ENCODE data around the gene SIRT4. TPM values are rescaled to one million over a fixed set of nuclear protein-coding genes. Genes with fewer than 3 reads are reported as not detected.
A peak's percentile ranks its signal among the peaks of the same experiment; 100 is the strongest.

Gene SIRT4
- total RNA-seq, 1 experiment from 2014 or later: 2.1 TPM

DNA sequence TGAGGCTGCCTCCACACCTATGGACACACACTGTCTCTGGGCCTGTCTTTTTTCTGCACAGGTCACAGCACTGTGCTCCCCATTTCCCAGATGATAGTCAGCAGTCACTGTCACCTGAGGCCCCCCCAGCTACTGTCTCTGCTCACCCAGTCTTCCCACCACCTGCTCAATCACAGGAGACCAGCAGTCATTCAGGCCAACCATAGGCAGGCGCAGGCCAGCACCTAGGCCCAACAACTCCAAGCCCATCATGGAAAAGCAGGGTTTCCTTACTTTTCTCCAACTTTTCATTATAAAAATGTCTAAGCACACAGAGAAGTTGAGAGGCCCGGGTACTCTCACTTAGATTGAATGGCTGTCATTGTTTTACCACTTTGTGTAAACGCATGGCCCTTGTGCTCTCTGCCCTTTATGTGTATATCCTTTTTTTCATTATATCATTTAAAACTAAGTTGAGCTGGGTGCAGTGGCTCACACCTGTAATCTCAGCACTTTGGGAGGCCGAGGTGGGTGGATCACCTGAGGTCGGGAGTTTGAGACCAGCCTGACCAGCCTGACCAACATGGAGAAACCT is 43.7 kb upstream of the SIRT4 start:
- Histone ChIP-seq H3K56ac (ENCODE audit: insufficient read length, low read depth, low read length) (no peak overlapping the region), H2BK15ac (ENCODE audit: low read depth, low read length) (no peak overlapping the region), H2AFZ (ENCODE audit: low read length) (no peak overlapping the region), H3K18ac (ENCODE audit: insufficient read length, low read depth, low read length) (no peak overlapping the region), H3K23ac (ENCODE audit: insufficient read length, low read depth, low read length) (no peak overlapping the region), H3K27ac (ENCODE audit: insufficient read length, low read depth, low read length) (no peak overlapping the region), H3K9ac (ENCODE audit: extremely low read depth, insufficient read length, low read length) (no peak overlapping the region), H3K79me2 (ENCODE audit: insufficient read depth, low read length) (peaks cover 36% of the 10 kb centered on the region; the same call in 1 of the 2 replicates), H2BK12ac (ENCODE audit: insufficient read length, low read depth, low read length) (no peak overlapping the region), H3K23me2 (ENCODE audit: insufficient read length, low read depth, low read length, poor library complexity, severe bottlenecking) (no peaks in the 10 kb centered on the region), H3K4ac (ENCODE audit: low read depth, low read length) (no peak overlapping the region), H3K79me1 (ENCODE audit: insufficient read depth, low read depth, low read length, poor library complexity, severe bottlenecking) (no peaks in the 10 kb centered on the region), H3K4me1 (ENCODE audit: insufficient read depth, low read length) (peaks cover 9% of the 10 kb centered on the region; the same call in 1 of the 2 replicates), H2AK5ac (ENCODE audit: insufficient read length, low read length) (no peak overlapping the region), H4K5ac (ENCODE audit: insufficient read length, low read depth, low read length) (no peak overlapping the region), H3K14ac (ENCODE audit: insufficient read depth, low read length) (no peak overlapping the region; the same call in 1 of the 2 replicates), H3T11ph (ENCODE audit: low read length) (no peak overlapping the region), H4K8ac (replicated peaks; ENCODE audit: insufficient read length, low read depth, low read length) (no peak overlapping the region), H3K4me2 (ENCODE audit: insufficient read depth, insufficient read length, low read length) (no peak overlapping the region), H2BK5ac (ENCODE audit: insufficient read length, low read length) (no peak overlapping the region), H3K27me3 (ENCODE audit: insufficient read depth, low read length) (no peaks in the 10 kb centered on the region), H3K9me3 (ENCODE audit: control insufficient read depth, low read depth, low read length) (no peaks in the 10 kb centered on the region), H2BK20ac (ENCODE audit: low read depth, low read length, poor library complexity, severe bottlenecking) (no peak overlapping the region), H2BK120ac (ENCODE audit: low read depth, low read length, poor library complexity, severe bottlenecking) (no peak overlapping the region), H4K91ac (ENCODE audit: insufficient read length, low read depth, low read length) (no peak overlapping the region), H4K20me1 (ENCODE audit: control insufficient read depth, insufficient read depth, insufficient read length) (no peaks in the 10 kb centered on the region)
- TF ChIP-seq, protein P1, sequence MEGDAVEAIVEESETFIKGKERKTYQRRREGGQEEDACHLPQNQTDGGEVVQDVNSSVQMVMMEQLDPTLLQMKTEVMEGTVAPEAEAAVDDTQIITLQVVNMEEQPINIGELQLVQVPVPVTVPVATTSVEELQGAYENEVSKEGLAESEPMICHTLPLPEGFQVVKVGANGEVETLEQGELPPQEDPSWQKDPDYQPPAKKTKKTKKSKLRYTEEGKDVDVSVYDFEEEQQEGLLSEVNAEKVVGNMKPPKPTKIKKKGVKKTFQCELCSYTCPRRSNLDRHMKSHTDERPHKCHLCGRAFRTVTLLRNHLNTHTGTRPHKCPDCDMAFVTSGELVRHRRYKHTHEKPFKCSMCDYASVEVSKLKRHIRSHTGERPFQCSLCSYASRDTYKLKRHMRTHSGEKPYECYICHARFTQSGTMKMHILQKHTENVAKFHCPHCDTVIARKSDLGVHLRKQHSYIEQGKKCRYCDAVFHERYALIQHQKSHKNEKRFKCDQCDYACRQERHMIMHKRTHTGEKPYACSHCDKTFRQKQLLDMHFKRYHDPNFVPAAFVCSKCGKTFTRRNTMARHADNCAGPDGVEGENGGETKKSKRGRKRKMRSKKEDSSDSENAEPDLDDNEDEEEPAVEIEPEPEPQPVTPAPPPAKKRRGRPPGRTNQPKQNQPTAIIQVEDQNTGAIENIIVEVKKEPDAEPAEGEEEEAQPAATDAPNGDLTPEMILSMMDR (conservative IDR thresholded peaks at IDR 0.05): no peak
- Mint-ChIP-seq H3K36me3 (ENCODE audit: insufficient read depth in 1 of 3, low read depth in 3 of 3) (peaks cover 2 to 20% (median 12%) of the 10 kb centered on the region in 3 experiments; a peak in 6 of 7 replicates), H3K4me1 (peaks cover 49 to 54% of the 10 kb centered on the region in 2 experiments), H3K9me3 (no peaks in the 10 kb centered on the region), H3K4me3 (no peak overlapping the region), H3K27me3 (ENCODE audit: low read depth) (no peaks in the 10 kb centered on the region), H3K27ac (peak overlapping the region; percentile 10 to 74 (median 68); a peak in 5 of 7 replicates)
- no peak for DNase-seq
- no CpG with 5 or more reads among the region's 5 CpGs for WGBS (ENCODE audit: extremely low coverage, insufficient read length, low lambda C conversion rate)

All from H9 (cell line).